ENCODE measurements around the gene SPN. TPM values are rescaled to one million over a fixed set of nuclear protein-coding genes. Genes with fewer than 3 reads are reported as not detected.
"Not testable (repeated sequence)": the region's sequence is repeated elsewhere in the genome, so short reads cannot be mapped to it uniquely, and the experiment has no call there.

Gene SPN
- total and polyA plus RNA-seq, 2 donors (not counting 3 experiments of a cell fraction or from before 2014, with no cell fraction given), result not detected

- Histone ChIP-seq H3K4me3 (replicated peaks in 1 of 3; ENCODE audit: insufficient read depth in 1 of 3, low read depth in 1 of 3, low read length in 3 of 3) (no peak overlapping the region), H3K4me2 (ENCODE audit: insufficient read depth, low read length) (no peak overlapping the region), H3K9me3 (replicated peaks; ENCODE audit: control insufficient read depth, insufficient read depth, low read length) (no peaks in the 10 kb centered on the region), H4K20me1 (replicated peaks; ENCODE audit: control insufficient read depth, extremely low read depth, insufficient read depth, low read length) (no peaks in the 10 kb centered on the region), H3K9me1 (replicated peaks; ENCODE audit: control insufficient read depth, extremely low read depth, insufficient read depth, low read length) (no peaks in the 10 kb centered on the region), H3K27me3 (ENCODE audit: control insufficient read depth in 2 of 2, insufficient read depth in 2 of 2, low read length in 2 of 2) (no peaks in the 10 kb centered on the region), H3K36me3 (ENCODE audit: control insufficient read depth in 2 of 2, extremely low read depth in 1 of 2, insufficient read depth in 2 of 2, low read length in 2 of 2) (no peaks in the 10 kb centered on the region), H2AFZ (ENCODE audit: low read depth, low read length) (no peak overlapping the region), H3K27ac (ENCODE audit: insufficient read depth, low read depth, low read length) (no peak overlapping the region), H3K4me1 (ENCODE audit: control insufficient read depth, extremely low read depth, insufficient read depth, low read length) (no peaks in the 10 kb centered on the region), H3K9ac (replicated peaks; ENCODE audit: extremely low read depth, insufficient read depth, low read length) (no peak overlapping the region), H3K79me2 (ENCODE audit: control insufficient read depth, insufficient read depth, low read length) (no peaks in the 10 kb centered on the region)
- POLR2A ChIA-PET, result no interaction called here
- CTCF ChIA-PET, result interaction anchor here (0.7 to 3.6 kb wide), 3 partner anchors 12 to 160 kb away, joined by 3 to 13 read pairs (median 3); no protein-coding TSS in a partner anchor
- intact Hi-C loops (cut with micrococcal nuclease) (no loop called here), dilution Hi-C loops (cut with MboI; ENCODE audit: extremely low pct_ligation_motif_present, low sequenced_read_pairs) (no loop called here)
- no peak for FAIRE-seq
- DNase-seq (ENCODE audit: low read depth, low spot score), result no peak
- TF ChIP-seq POLR2A (IDR thresholded peaks at IDR 0.05; ENCODE audit: low read depth, low read length), result no peak
- TF ChIP-seq POLR2AphosphoS5 (IDR thresholded peaks at IDR 0.05; ENCODE audit: insufficient read depth, low read depth, low read length), result no peak
- no peak for TF ChIP-seq MYC (IDR thresholded peaks at IDR 0.05; ENCODE audit: low read depth, low read length)
- TF ChIP-seq GATA2 (IDR thresholded peaks at IDR 0.05; ENCODE audit: insufficient read depth, insufficient read length, low read depth, low read length), result no peak
- TF ChIP-seq JUN (IDR thresholded peaks at IDR 0.05; ENCODE audit: borderline replicate concordance, insufficient read depth, insufficient read length, low read depth), result no peak
- no peak for TF ChIP-seq MAX (IDR thresholded peaks at IDR 0.05; ENCODE audit: insufficient read depth, insufficient read length)
- TF ChIP-seq FOS (IDR thresholded peaks at IDR 0.05; ENCODE audit: borderline replicate concordance, insufficient read depth, low read length), result no peak
- TF ChIP-seq EZH2 (IDR thresholded peaks at IDR 0.05; ENCODE audit: borderline replicate concordance, low read depth, low read length, severe bottlenecking), result no peak
- TF ChIP-seq CTCF (IDR thresholded peaks at IDR 0.05; ENCODE audit: extremely low read depth in 1 of 2, insufficient read depth in 1 of 2, low read depth in 1 of 2, low read length in 2 of 2), result no peak
- no TSS peak for BruUV-seq (replicated peaks)
These were observed 25.1 kb downstream of the SPN start for GRCh38 chr16:29688172-29688571.

DNA sequence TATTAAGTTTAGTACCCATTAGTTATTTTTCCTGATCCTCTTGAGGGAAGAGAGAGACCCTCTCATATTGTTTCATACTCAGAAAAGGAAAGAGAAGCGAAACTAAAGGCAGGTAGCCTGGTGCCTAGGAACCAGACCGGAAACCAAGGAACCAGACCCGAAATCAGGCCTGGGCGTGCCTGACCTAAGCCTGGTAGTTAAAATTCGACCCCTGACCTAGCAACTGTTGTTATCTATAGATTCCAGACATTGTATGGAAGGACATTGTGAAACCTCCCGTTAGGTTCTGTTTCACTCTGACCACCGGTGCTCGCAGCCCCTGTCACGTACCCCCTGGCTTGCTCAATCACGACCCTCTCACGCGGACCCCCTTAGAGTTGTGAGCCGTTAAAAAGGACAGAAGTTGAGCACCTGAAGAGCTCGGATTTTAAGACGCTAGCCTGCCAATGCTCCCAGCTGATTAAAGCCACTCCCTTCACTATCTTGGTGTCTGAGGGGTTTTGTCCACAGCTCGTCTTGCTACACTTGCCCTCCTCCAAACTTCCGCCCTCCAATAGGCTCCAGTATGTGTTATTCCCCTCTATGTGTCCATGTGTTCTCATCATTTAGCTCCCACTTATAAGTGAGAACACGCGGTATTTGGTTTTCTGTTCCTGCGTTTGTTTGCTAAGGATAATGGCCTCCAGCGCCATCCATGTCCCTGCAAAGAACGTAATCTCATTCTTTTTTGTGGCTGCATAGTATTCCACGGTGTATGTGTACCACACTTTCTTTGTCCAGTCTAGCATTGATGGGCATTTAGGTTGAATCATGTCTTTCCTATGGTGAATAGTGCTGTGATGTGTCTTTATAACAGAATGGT lies 26.7 kb downstream of the SPN start:
- H3K4me2 ChIP-seq (ENCODE audit: insufficient read depth, low read length); dilution Hi-C loops (cut with MboI; ENCODE audit: extremely low pct_ligation_motif_present, low sequenced_read_pairs); H3K4me1 ChIP-seq (ENCODE audit: control insufficient read depth, extremely low read depth, insufficient read depth, low read length); H3K9me3 ChIP-seq (replicated peaks; ENCODE audit: control insufficient read depth, insufficient read depth, low read length); FAIRE-seq; H3K27me3 ChIP-seq (ENCODE audit: control insufficient read depth in 2 of 2, insufficient read depth in 2 of 2, low read length in 2 of 2); H2AFZ ChIP-seq (ENCODE audit: low read depth, low read length); H3K4me3 ChIP-seq (replicated peaks in 1 of 3; ENCODE audit: insufficient read depth in 1 of 3, low read depth in 1 of 3, low read length in 3 of 3); H4K20me1 ChIP-seq (replicated peaks; ENCODE audit: control insufficient read depth, extremely low read depth, insufficient read depth, low read length); H3K36me3 ChIP-seq (ENCODE audit: control insufficient read depth in 2 of 2, extremely low read depth in 1 of 2, insufficient read depth in 2 of 2, low read length in 2 of 2); DNase-seq (ENCODE audit: low read depth, low spot score); H3K27ac ChIP-seq (ENCODE audit: insufficient read depth, low read depth, low read length); H3K9me1 ChIP-seq (replicated peaks; ENCODE audit: control insufficient read depth, extremely low read depth, insufficient read depth, low read length); H3K9ac ChIP-seq (replicated peaks; ENCODE audit: extremely low read depth, insufficient read depth, low read length); intact Hi-C loops (cut with micrococcal nuclease); H3K79me2 ChIP-seq (ENCODE audit: control insufficient read depth, insufficient read depth, low read length); POLR2A ChIA-PET; BruUV-seq (replicated peaks): not testable (repeated sequence)
- CTCF ChIA-PET, result interaction anchor here (1.0 to 3.6 kb wide), 2 partner anchors 11 to 343 kb away, joined by 5 to 13 read pairs; no protein-coding TSS in a partner anchor
